ENCODE measurements around the gene COQ9.
A peak's percentile ranks its signal among the peaks of the same experiment; 100 is the strongest.
"Not testable (repeated sequence)": the region's sequence is repeated elsewhere in the genome, so short reads cannot be mapped to it uniquely, and the experiment has no call there.

COQ9 gene

GRCh38 chr16:57485916-57486857, 38.9 kb downstream of the COQ9 start, which contains the start of gene DOK4:
DOK4 (minus strand) TSS chr16:57486493; CDS start chr16:57479507, 6,986 bp downstream.
- peak; percentile 73 for DNase-seq (ENCODE audit: low read depth)

GRCh38 chr16:57486858-57487834, 39.9 kb downstream of the COQ9 start:
- DNase-seq (ENCODE audit: low read depth) = no peak

GRCh38 chr16:57489229-57489628, 42.0 kb downstream of the COQ9 start:
- DNase-seq (ENCODE audit: low read depth) = no peak

- no peak for DNase-seq (ENCODE audit: low read depth)
Measured at GRCh38 chr16:57493767-57494166, 46.5 kb downstream of the COQ9 start.

- DNase-seq (ENCODE audit: low read depth) = no peak
Measured at GRCh38 chr16:57497121-57497520, 49.8 kb downstream of the COQ9 start.

- no peak for DNase-seq (ENCODE audit: low read depth)
Measured at GRCh38 chr16:57498031-57498430, 50.8 kb downstream of the COQ9 start.

- DNase-seq (ENCODE audit: low read depth) = not testable (repeated sequence)
Measured at GRCh38 chr16:57499941-57500340, 52.7 kb downstream of the COQ9 start.

GRCh38 chr16:57500578-57501111, 53.4 kb downstream of the COQ9 start:
- DNase-seq (ENCODE audit: low read depth) = no peak

GRCh38 chr16:57501492-57501891, 54.2 kb downstream of the COQ9 start:
- no peak for DNase-seq (ENCODE audit: low read depth)

GRCh38 chr16:57502048-57502775, 54.9 kb downstream of the COQ9 start:
- DNase-seq (ENCODE audit: low read depth) = no peak

- no peak for DNase-seq (ENCODE audit: low read depth)
Measured at GRCh38 chr16:57503366-57503765, 56.1 kb downstream of the COQ9 start.

- no peak for DNase-seq (ENCODE audit: low read depth)
Measured at GRCh38 chr16:57504001-57504400, 56.7 kb downstream of the COQ9 start.

GRCh38 chr16:57504491-57504890, 57.2 kb downstream of the COQ9 start:
- no peak for DNase-seq (ENCODE audit: low read depth)

- no peak for DNase-seq (ENCODE audit: low read depth)
Measured at GRCh38 chr16:57505169-57505568, 57.9 kb downstream of the COQ9 start.

- no peak for DNase-seq (ENCODE audit: low read depth)
Measured at GRCh38 chr16:57507136-57508034, 60.1 kb downstream of the COQ9 start.

- DNase-seq (ENCODE audit: low read depth) = no peak
Measured at GRCh38 chr16:57508035-57508425, 60.8 kb downstream of the COQ9 start.

- no peak for DNase-seq (ENCODE audit: low read depth)
Measured at GRCh38 chr16:57509231-57509923, 62.1 kb downstream of the COQ9 start.

GRCh38 chr16:57510016-57510871, 63.0 kb downstream of the COQ9 start:
- no peak for DNase-seq (ENCODE audit: low read depth)

Measured in activated T-helper 9 cell treated with anti-CD3 and anti-CD28 coated beads, Interleukin-2, amount 50 U/mL, for 16 hours (primary cell).